ENCODE results near the gene EFNA5.

EFNA5 gene

DNA sequence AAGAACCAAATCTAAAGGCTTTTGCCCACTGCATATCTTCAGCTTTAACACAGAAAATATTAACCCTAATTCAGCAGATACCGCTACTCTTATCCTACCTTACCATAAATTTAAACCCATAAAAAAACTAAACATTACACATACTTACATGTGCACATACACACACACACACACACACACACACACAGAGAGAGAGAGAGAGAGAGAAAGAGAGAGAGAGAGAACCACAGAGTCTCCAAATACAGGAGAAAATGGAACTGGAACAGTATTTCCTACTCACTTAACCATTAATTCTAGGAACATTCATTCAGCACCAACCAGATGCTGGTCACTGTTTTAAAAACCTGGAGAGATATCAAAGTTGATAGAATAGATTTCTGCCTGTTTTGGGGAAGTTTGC, 53.7 kb downstream of the EFNA5 start:
- TF ChIP-seq, protein P1, sequence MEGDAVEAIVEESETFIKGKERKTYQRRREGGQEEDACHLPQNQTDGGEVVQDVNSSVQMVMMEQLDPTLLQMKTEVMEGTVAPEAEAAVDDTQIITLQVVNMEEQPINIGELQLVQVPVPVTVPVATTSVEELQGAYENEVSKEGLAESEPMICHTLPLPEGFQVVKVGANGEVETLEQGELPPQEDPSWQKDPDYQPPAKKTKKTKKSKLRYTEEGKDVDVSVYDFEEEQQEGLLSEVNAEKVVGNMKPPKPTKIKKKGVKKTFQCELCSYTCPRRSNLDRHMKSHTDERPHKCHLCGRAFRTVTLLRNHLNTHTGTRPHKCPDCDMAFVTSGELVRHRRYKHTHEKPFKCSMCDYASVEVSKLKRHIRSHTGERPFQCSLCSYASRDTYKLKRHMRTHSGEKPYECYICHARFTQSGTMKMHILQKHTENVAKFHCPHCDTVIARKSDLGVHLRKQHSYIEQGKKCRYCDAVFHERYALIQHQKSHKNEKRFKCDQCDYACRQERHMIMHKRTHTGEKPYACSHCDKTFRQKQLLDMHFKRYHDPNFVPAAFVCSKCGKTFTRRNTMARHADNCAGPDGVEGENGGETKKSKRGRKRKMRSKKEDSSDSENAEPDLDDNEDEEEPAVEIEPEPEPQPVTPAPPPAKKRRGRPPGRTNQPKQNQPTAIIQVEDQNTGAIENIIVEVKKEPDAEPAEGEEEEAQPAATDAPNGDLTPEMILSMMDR (IDR thresholded peaks at IDR 0.05; ENCODE audit: borderline replicate concordance, insufficient read depth, low read depth, low read length) = no peak
- no peak overlapping the region for H3K4me3 ChIP-seq (ENCODE audit: low read depth, low read length)

GRCh38 chr5:107616213-107616612, 54.5 kb downstream of the EFNA5 start:
- TF ChIP-seq, protein P1 (IDR thresholded peaks at IDR 0.05; ENCODE audit: borderline replicate concordance, insufficient read depth, low read depth, low read length) = no peak
- no peak overlapping the region for H3K4me3 ChIP-seq (ENCODE audit: low read depth, low read length)

- TF ChIP-seq, protein P1 (IDR thresholded peaks at IDR 0.05; ENCODE audit: borderline replicate concordance, insufficient read depth, low read depth, low read length) = no peak
- no peak overlapping the region for H3K4me3 ChIP-seq (ENCODE audit: low read depth, low read length)
Measured at GRCh38 chr5:107615299-107615817, 55.4 kb downstream of the EFNA5 start.

GRCh38 chr5:107612541-107612940, 58.2 kb downstream of the EFNA5 start:
- no peak overlapping the region for H3K4me3 ChIP-seq (ENCODE audit: low read depth, low read length)
- TF ChIP-seq, protein P1 (IDR thresholded peaks at IDR 0.05; ENCODE audit: borderline replicate concordance, insufficient read depth, low read depth, low read length) = no peak

DNA sequence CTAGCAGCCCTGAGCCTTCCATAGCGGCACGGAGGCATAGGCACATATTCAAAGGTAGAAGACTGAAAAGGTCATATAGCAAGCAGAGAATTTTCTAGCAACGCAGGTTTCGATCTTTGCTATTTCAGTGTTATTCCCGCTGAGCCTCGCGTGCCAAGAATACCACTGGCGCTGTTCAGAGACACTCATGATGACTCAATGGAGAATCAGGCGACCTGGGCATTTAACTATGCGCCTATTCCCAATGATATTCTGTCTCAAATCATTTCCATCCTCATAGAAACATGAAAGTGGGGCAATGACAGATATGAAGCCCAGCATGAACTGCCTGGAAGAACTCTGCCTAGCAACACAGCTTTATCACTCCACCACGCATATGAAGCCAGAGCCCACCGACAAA, 59.9 kb downstream of the EFNA5 start:
- no peak overlapping the region for H3K4me3 ChIP-seq (ENCODE audit: low read depth, low read length)
- TF ChIP-seq, protein P1 (IDR thresholded peaks at IDR 0.05; ENCODE audit: borderline replicate concordance, insufficient read depth, low read depth, low read length) = no peak

DNA sequence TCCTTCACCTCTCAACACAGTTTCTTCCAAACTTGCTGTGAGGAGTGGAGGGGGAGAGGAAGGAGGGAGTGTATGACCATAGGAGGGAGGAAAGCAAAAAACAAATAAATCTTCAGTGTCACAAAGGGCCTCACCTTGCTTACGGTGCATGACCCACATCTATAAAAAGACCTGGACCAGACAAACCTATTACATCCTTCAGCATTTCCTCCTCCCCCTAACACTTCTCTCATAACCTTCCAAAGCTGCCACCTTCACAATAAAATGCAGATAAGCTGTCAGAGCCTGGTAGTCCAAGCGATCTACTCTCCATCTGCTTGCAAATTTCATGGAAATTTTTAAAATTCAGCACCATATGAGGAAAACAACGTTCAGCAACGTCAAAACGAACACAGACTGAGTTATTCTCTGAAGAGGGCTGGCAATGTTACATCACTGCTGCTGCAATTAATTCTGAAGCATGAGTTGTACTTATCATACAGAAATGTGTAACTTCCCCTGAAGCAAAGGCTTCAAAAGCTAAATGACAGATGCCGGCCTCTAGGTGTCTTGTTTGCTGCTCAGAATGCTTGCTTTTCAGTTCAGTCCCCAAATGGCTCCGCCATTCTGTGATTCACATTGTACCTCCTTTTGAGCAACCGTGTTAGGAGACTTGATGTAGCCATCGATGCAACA, 62.9 kb downstream of the EFNA5 start:
- H3K4me3 ChIP-seq (ENCODE audit: low read depth, low read length) = no peak overlapping the region
- TF ChIP-seq, protein P1 (IDR thresholded peaks at IDR 0.05; ENCODE audit: borderline replicate concordance, insufficient read depth, low read depth, low read length) = no peak

GRCh38 chr5:107607196-107607595, 63.5 kb downstream of the EFNA5 start:
- TF ChIP-seq, protein P1 (IDR thresholded peaks at IDR 0.05; ENCODE audit: borderline replicate concordance, insufficient read depth, low read depth, low read length) = no peak
- H3K4me3 ChIP-seq (ENCODE audit: low read depth, low read length) = no peak overlapping the region
